BLaER1 (cell line): Measurements from ENCODE around the gene HOXA11.

Experiments
- H3K27ac ChIP-seq: shearing (Covaris generic); formaldehyde crosslinking; 2 replicates; pipeline ENCODE4 v1.8.1; 2022
- H3K27me3 ChIP-seq: shearing (Covaris generic); formaldehyde crosslinking; 2 replicates; pipeline ENCODE4 v1.8.1; 2022
- H3K36me3 ChIP-seq: shearing (Covaris generic); formaldehyde crosslinking; 2 replicates; pipeline ENCODE4 v1.8.1; 2022
- H3K4me1 ChIP-seq: shearing (Covaris generic); formaldehyde crosslinking; 2 replicates; pipeline ENCODE4 v1.8.1; 2022
- H3K4me2 ChIP-seq: shearing (Covaris generic); formaldehyde crosslinking; 2 replicates; pipeline ENCODE4 v1.8.1; 2022
- H3K4me3 ChIP-seq: shearing (Covaris generic); formaldehyde crosslinking; 2 replicates; pipeline ENCODE4 v1.8.1; 2022
- H3K9ac ChIP-seq: shearing (Covaris generic); formaldehyde crosslinking; 2 replicates; pipeline ENCODE4 v1.8.1; 2022
- H3K9me3 ChIP-seq: shearing (Covaris generic); formaldehyde crosslinking; 2 replicates; pipeline ENCODE4 v1.8.1; 2022
- H4K20me1 ChIP-seq: shearing (Covaris generic); formaldehyde crosslinking; 2 replicates; pipeline ENCODE4 v1.8.1; 2022
- Cebpa-rat ChIP-seq: shearing (Covaris generic); IDR thresholded peaks from 2 replicates; pipeline ENCODE4 v1.8.1; 2022

Gene HOXA11

DNA sequence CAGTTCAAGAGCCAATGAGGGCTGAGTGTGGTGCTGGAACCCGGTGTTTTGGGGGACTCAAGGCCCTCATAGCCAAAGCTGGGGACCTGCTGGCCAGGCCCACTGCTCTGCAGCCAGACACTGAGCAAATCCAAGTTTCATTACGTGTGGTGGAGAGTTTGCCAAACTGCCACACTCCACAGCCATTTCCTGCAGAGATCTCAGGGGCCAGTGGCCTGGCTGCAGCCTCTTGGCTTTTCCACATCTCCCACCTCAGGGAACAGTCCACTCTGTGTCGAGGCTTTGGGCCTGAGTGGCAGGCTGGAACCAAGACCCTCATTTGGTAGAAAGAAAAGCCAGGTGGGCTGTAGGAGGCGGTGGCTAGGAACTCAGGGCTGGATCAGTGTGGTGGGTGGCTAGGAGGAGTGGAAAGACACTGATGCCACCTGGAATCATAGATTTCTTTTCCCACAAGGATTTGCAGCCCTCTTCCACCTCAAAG is 3.2 kb downstream of the HOXA11 start:
- Histone ChIP-seq H3K4me3 (no peak overlapping the region), H3K4me2 (no peak overlapping the region), H4K20me1 (peaks cover 91% of the 10 kb centered on the region), H3K9ac (no peak overlapping the region), H3K4me1 (no peaks in the 10 kb centered on the region), H3K27me3 (peaks cover 100% of the 10 kb centered on the region), H3K27ac (no peak overlapping the region), H3K36me3 (no peaks in the 10 kb centered on the region), H3K9me3 (peaks cover 13% of the 10 kb centered on the region; the same call in 1 of the 2 replicates)
- no peak for TF ChIP-seq Cebpa-rat

GRCh38 chr7:27180431-27181420 is 4.3 kb downstream of the HOXA11 start:
- no peak overlapping the region for H3K4me3 ChIP-seq
- peaks cover 91% of the 10 kb centered on the region for H4K20me1 ChIP-seq
- no peaks in the 10 kb centered on the region for H3K36me3 ChIP-seq
- H3K4me2 ChIP-seq, result no peak overlapping the region
- H3K4me1 ChIP-seq, result no peaks in the 10 kb centered on the region
- no peak overlapping the region for H3K27ac ChIP-seq
- H3K9ac ChIP-seq, result no peak overlapping the region
- H3K9me3 ChIP-seq, result peaks cover 13% of the 10 kb centered on the region; the same call in 1 of the 2 replicates
- TF ChIP-seq Cebpa-rat, result no peak
- H3K27me3 ChIP-seq, result peaks cover 100% of the 10 kb centered on the region

DNA sequence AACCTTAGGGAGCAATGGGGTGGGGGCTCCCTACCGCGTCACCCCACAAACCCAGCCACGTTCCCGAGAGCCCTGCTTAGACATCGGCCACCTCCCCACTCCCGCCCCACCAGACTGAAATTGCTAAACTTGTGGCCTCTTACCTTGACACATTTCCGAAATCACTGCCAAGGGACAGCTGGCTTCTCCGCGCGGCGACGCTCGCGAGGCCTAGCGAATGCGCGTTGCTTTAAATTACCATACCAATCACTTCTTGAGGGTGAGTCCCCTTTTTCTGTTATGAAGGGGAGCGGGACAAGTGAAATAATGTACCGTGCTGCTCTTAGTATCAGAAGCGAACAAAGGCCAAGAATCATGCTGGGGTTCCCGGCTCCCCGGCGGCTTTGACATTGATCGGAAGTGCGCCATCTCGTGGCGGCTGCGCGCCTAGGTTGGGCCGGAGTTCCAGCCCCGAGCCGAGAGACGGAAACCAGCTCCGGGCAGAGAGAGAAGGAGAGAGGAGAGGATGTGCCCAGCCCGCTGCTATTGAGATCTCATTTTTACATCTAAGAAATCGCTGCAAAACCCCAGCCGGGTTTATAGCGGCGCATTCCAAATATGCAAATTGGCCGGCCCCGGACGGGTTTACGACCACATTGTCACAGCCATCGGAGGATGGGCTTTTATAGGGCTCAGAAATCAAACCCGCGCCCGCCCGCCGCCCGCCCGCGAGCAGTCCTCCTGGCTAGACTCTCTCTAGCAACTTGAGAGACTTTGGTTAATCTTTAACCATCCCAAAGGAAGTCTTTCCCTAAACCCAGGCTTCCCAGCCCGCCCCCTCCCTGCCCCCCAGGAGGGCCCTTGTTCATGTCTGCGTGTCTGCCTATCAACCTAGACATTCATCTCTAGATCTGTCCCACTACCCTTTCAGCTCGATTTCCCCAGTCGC is 5.3 kb downstream of the HOXA11 start:
- Histone ChIP-seq H3K4me1 (no peaks in the 10 kb centered on the region), H3K9ac (no peak overlapping the region), H3K27me3 (peaks cover 100% of the 10 kb centered on the region), H3K9me3 (peaks cover 15% of the 10 kb centered on the region; the same call in 1 of the 2 replicates), H3K4me3 (no peak overlapping the region), H3K27ac (no peak overlapping the region), H4K20me1 (peaks cover 91% of the 10 kb centered on the region), H3K4me2 (no peak overlapping the region), H3K36me3 (no peaks in the 10 kb centered on the region)
- TF ChIP-seq Cebpa-rat, result no peak

GRCh38 chr7:27179030-27179429 is 6.0 kb downstream of the HOXA11 start:
- Histone ChIP-seq H3K9me3 (peaks cover 23% of the 10 kb centered on the region), H4K20me1 (peaks cover 91% of the 10 kb centered on the region), H3K27ac (no peak overlapping the region), H3K9ac (no peak overlapping the region), H3K4me3 (no peak overlapping the region), H3K27me3 (peaks cover 100% of the 10 kb centered on the region), H3K36me3 (no peaks in the 10 kb centered on the region), H3K4me1 (no peaks in the 10 kb centered on the region), H3K4me2 (no peak overlapping the region)
- no peak for TF ChIP-seq Cebpa-rat

GRCh38 chr7:27178366-27178765 is 6.7 kb downstream of the HOXA11 start:
- Histone ChIP-seq H3K4me3 (no peak overlapping the region), H3K27me3 (peaks cover 100% of the 10 kb centered on the region), H3K9ac (no peak overlapping the region), H3K4me2 (no peak overlapping the region), H3K36me3 (no peaks in the 10 kb centered on the region), H4K20me1 (peaks cover 91% of the 10 kb centered on the region), H3K4me1 (no peaks in the 10 kb centered on the region), H3K27ac (no peak overlapping the region), H3K9me3 (peaks cover 29% of the 10 kb centered on the region)
- TF ChIP-seq Cebpa-rat, result no peak

DNA sequence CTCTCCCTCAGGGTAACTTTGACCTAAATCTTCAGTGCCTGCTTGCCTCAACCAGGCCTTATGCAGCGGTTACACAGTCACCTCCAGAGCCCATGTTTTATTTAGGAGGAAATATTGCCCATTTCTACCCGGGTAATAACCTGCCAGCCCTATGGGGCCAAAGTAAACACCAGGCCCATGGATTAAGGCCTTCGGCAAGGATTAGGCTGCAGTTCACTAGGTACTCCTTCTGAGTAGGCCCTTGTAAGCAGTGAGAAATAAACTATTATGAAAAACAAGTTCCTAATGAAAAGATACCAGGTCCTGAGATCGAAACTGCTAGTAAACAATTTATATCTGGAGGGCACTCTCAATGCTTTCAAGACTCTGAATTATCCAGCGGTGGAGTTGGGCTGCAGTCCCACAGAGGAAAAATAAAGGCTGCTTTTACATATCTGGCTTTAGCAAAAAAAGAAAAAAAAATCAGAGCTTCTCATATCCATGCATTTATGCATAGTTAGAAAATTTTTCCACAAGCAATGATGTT is 7.2 kb downstream of the HOXA11 start:
- no peaks in the 10 kb centered on the region for H3K4me1 ChIP-seq

GRCh38 chr7:27176962-27177794 is 7.9 kb downstream of the HOXA11 start:
- peaks cover 41% of the 10 kb centered on the region for H3K9me3 ChIP-seq
- H3K4me1 ChIP-seq, result no peaks in the 10 kb centered on the region
- no peak overlapping the region for H3K27ac ChIP-seq
- H3K9ac ChIP-seq, result no peak overlapping the region
- H3K36me3 ChIP-seq, result no peaks in the 10 kb centered on the region
- no peak overlapping the region for H3K4me2 ChIP-seq
- no peak overlapping the region for H3K4me3 ChIP-seq
- TF ChIP-seq Cebpa-rat, result no peak
- H3K27me3 ChIP-seq, result peaks cover 100% of the 10 kb centered on the region
- H4K20me1 ChIP-seq, result peaks cover 91% of the 10 kb centered on the region

More for the DNA sequence above, 7.2 kb downstream of the HOXA11 start:
- Histone ChIP-seq H3K9ac (no peak overlapping the region), H3K27ac (no peak overlapping the region), H3K4me2 (no peak overlapping the region), H3K9me3 (peaks cover 34% of the 10 kb centered on the region), H3K27me3 (peaks cover 100% of the 10 kb centered on the region), H3K4me3 (no peak overlapping the region), H4K20me1 (peaks cover 91% of the 10 kb centered on the region), H3K36me3 (no peaks in the 10 kb centered on the region)
- no peak for TF ChIP-seq Cebpa-rat

- Histone ChIP-seq H3K4me1 (no peaks in the 10 kb centered on the region), H3K4me3 (no peak overlapping the region), H3K27me3 (peaks cover 100% of the 10 kb centered on the region), H4K20me1 (peaks cover 92% of the 10 kb centered on the region), H3K36me3 (no peaks in the 10 kb centered on the region), H3K4me2 (no peak overlapping the region), H3K9me3 (peaks cover 48% of the 10 kb centered on the region), H3K9ac (no peak overlapping the region), H3K27ac (no peak overlapping the region)
- no peak for TF ChIP-seq Cebpa-rat
Observed at GRCh38 chr7:27176524-27176845, 8.5 kb downstream of the HOXA11 start.
